22Rv1 (cell line): ENCODE measurements around the gene SUGP1.

Experiments
- ZFX ChIP-seq: fragments of 450-650 bp; IDR thresholded peaks from 2 replicates; pipeline ENCODE4 v1.6.1; 2017; ENCODE audit warnings: antibody characterized with exemption, borderline replicate concordance
- TF ChIP-seq, protein P1 (sequence below): fragments of 450-650 bp; IDR thresholded peaks from 2 replicates; pipeline ENCODE4 v1.5.1; 2017; ENCODE audit warnings: mild to moderate bottlenecking

DNA sequence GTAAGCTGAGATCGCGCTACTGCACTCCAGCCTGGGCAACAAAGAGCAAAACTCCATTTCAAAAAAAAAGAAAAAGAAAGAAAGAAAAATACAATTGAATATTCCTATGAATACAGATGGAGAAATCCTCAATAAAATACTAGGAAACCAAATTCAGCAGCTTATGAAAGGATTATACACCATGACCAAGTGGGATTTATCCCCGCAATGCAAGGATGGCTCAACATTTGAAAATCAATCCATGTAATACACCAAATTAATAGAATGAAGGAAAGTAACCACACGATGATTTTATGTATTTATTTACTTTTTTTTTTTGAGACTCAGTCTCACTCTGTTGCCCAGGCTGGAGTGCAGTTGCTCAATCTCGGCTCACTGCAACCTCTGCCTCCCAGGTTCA, 27.7 kb downstream of the SUGP1 start:
- TF ChIP-seq, protein P1, sequence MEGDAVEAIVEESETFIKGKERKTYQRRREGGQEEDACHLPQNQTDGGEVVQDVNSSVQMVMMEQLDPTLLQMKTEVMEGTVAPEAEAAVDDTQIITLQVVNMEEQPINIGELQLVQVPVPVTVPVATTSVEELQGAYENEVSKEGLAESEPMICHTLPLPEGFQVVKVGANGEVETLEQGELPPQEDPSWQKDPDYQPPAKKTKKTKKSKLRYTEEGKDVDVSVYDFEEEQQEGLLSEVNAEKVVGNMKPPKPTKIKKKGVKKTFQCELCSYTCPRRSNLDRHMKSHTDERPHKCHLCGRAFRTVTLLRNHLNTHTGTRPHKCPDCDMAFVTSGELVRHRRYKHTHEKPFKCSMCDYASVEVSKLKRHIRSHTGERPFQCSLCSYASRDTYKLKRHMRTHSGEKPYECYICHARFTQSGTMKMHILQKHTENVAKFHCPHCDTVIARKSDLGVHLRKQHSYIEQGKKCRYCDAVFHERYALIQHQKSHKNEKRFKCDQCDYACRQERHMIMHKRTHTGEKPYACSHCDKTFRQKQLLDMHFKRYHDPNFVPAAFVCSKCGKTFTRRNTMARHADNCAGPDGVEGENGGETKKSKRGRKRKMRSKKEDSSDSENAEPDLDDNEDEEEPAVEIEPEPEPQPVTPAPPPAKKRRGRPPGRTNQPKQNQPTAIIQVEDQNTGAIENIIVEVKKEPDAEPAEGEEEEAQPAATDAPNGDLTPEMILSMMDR = no peak
- TF ChIP-seq ZFX = no peak
